ENCODE data around the gene MYO18A.
A peak's percentile ranks its signal among the peaks of the same experiment; 100 is the strongest.
"Not testable (repeated sequence)": the region's sequence is repeated elsewhere in the genome, so short reads cannot be mapped to it uniquely, and the experiment has no call there.

Gene MYO18A

GRCh38 chr17:29147228-29147627 lies 33.0 kb downstream of the MYO18A start:
- FAIRE-seq, result not testable (repeated sequence)

DNA sequence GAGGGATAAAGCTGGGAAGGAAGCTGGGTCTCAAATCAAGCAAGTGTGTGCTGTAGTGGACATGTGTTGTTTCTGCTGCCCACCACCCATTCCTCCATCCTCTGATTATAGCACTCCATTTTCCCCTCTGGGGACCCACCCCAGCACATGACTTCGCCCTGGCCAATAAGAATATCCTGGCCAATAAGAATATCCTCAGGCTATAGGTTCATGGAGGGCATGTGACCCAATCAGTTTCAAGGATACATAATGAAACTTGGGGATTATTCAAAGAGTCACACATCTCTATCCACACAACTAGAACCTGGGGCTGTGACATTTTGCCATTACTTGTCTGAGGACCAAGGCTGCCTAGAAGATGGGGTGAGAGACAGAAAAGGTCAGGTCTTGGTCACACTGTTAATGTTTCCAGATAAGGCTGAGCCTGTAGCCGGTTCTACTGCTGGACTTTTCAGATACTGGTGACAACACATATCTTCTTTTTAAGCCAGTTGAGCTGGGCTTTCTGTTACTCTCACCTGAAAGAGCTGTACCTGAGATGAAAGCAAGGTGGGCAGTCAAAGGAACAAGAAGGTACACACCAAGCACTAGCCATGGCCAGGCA lies 33.7 kb downstream of the MYO18A start:
- no peak for FAIRE-seq

GRCh38 chr17:29145289-29146073 lies 34.7 kb downstream of the MYO18A start:
- FAIRE-seq, result peak; percentile 95

GRCh38 chr17:29143894-29144293 lies 36.3 kb downstream of the MYO18A start:
- no peak for FAIRE-seq

- FAIRE-seq, result no peak
Measured at GRCh38 chr17:29141514-29141876, 38.7 kb downstream of the MYO18A start.

DNA sequence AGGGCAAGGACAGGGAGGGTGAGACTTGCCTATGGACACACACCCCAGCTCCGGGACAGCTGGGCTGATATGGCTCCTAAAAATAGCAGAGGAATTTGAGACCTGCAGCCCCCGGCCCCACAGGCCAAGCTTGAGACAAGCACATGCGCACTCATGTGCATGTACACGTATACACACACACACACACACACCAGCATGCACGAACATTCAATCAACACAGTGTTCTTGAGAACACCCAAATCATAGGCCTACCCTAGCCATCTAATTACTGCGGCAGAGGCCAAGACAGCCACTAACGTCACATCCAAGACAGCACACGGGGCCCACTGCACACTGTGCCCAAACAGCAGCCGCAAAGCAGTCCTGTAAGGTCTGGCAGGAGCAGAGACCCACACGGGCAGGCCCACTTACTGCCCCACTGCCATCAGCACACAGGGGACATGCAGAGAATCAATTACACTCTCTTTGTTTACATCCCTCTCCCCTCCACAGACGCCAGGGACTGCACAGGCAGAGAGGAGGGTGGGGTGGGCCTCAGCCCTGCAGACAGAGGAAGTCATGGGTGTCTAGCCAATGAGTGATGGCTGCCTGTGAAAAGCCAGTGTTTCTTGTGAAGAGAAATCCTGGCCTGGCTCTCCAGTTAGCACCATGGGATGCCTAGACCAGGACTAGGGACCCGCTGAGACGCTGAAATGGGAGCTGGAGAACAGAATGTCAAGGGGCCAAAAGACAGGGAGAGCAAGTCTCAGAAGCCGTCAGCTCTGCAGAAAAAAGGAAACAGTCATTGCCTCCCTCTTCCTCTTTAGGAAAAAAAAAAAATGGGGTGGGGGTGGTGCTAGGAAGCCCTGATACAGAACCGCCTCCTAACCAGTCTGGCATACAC lies 39.3 kb downstream of the MYO18A start:
- no peak for FAIRE-seq

- FAIRE-seq, result no peak
Measured at GRCh38 chr17:29140051-29140621, 40.1 kb downstream of the MYO18A start.

- FAIRE-seq, result no peak
Measured at GRCh38 chr17:29138971-29139691, 41.1 kb downstream of the MYO18A start.

- no peak for FAIRE-seq
Measured at GRCh38 chr17:29138184-29138955, 41.8 kb downstream of the MYO18A start.

DNA sequence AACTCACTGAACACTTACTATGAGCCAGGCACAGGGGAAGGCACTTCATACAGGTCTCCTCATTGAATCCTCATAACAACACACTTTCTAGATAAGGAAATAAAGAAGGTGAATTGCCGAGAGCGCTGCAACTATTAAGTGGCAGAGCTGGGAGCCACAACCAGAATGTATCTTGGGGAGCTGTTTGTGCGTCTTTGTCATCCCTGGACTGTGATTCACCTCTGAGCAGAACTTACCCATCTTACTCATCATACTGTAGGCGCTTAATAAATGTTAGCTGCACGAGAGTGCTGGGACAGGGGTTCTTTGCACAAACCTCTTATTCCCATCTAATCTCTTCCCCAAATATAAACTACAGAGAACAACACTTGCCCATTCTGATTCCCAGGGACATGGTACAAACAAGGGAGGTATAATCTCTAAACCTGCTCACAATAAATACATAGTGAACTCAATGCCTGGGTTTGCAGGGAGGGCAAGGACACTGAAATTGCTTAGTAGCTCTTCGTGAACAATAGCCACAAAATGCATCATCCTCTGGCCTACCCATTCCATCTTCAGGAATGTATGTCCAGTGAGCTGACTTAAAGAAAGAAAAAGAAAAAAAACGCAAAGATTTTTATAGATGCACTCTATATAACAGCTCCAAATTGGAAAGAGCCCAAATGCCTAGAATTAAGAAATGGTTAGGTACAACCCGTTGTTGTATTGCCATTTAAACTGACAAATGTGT lies 43.0 kb downstream of the MYO18A start:
- no peak for FAIRE-seq

DNA sequence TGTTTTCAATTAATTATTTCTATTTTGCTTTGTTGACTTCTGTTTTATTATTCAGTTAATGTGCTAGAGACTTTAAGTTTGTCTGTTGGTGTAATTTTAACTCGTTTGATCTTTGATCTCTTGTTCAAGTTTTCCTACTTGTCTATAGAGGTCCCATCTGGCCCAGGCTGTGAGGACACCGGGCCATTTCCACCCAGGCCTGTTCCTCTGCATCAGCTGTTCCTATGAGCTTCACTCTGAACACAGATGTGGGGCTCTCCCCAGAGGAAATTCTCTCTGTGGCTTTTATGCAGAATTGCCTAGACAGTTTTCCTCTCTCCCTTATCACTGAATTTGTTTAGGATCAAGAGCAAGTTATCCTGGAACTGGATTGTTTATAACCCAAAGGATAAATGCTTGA lies 44.7 kb downstream of the MYO18A start:
- FAIRE-seq, result no peak

DNA sequence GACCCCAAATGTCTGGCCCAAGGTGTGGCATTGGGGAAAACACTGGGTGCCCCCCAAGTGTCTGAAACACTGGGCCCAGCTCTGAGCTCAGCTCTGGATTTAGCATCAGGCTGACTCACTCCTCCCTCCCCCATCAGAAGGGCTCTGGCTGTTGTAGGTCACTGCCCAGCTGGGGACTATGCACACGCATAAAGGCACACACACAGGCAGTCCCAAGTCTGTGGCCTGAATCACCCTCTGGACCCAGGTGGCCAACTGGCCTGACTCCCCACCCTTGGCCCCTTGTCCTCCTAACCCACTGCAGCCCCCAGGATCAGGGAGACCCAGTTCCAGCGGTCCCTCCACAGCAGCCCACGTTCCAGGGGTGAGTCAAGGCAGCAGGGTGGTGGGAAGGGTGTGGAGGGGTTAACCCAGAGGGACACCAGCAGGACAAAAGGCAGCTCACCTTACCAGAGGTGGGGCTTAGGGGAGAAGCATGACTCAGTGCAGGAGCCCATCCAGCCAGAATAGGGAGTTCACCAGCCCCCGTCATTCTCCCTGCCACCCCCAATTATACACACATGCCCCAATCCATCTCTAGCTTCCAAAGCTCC lies 47.0 kb downstream of the MYO18A start:
- no peak for FAIRE-seq

- no peak for FAIRE-seq
Measured at GRCh38 chr17:29131814-29132682, 48.1 kb downstream of the MYO18A start.

DNA sequence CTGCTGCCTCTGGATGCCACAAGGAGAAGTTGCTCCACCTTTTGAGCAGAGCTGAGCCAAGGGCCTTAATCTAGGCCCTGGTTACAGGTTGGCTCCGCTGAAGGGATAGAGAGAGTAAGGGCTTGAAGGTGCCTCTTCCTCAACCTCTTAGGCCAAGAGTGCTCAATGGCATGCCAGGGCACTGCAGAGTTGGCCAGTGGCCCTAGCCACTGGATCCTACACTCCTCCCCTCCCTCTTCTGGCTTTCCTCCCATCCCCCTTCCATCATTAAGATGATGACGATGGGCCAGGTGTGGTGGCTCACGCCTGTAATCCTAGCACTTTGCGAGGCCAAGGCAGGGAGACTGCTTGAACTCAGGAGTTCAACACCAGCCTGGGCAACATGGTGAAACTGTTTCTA lies 50.5 kb downstream of the MYO18A start:
- no peak for FAIRE-seq

GRCh38 chr17:29127840-29128239 lies 52.4 kb downstream of the MYO18A start:
- FAIRE-seq, result no peak

GRCh38 chr17:29126268-29126930 lies 53.8 kb downstream of the MYO18A start:
- FAIRE-seq, result no peak

DNA sequence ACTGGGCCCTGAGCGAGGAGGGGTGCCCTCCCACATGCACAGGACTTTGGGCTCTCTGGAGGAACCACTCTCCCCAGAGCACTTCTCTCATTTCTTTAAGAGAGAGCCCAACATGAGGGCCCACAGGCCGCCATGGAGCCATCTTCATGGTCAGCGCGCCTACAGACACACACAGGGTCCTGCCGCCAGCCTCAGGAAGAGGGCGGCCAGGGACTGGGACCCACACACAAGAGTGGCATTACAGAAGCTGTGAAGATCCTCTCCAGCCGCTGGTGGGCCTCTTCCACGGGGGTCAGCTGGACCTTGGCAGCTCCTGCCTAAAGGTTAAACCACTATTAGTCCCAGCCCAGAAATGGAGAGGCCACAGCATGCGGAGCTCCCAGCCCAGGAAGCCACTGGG lies 54.5 kb downstream of the MYO18A start:
- FAIRE-seq, result no peak

- FAIRE-seq, result no peak
Measured at GRCh38 chr17:29124925-29125273, 55.3 kb downstream of the MYO18A start.
